Stomach (tissue), 9 donors: ENCODE measurements around the gene TMEM217. TPM values are rescaled to one million over a fixed set of nuclear protein-coding genes. Genes with fewer than 3 reads are reported as not detected.

Source experiments
- DNase-seq, 2 donors: peaks; one replicate each; pipeline versions ENCODE4 v3.0.0 to v3.0.0-alpha.2; 2013 to 2019
- H3K27ac ChIP-seq, 5 donors: fragments of 200-600 bp in 4 of 5; sonication (generic) in 4 of 5; one replicate each; pipeline ENCODE4 v1.5.1; 2013 to 2019; ENCODE audit warnings: mild to moderate bottlenecking in 1 of 5, moderate library complexity in 1 of 5
- H3K27me3 ChIP-seq, 3 donors: fragments of 200-600 bp; sonication (generic); one replicate each; pipeline ENCODE4 v1.5.1; 2017 to 2019; ENCODE audit warnings: mixed run types in 1 of 3
- H3K36me3 ChIP-seq, 4 donors: fragments of 200-600 bp; sonication (generic); 1 replicate in 3 of 4; 2 replicates in 1 of 4; pipeline ENCODE4 v1.5.1; 2016 to 2019
- H3K4me1 ChIP-seq, 4 donors: fragments of 200-600 bp; sonication (generic); one replicate each; pipeline ENCODE4 v1.5.1; 2016 to 2019
- H3K4me3 ChIP-seq, 4 donors: fragments of 200-600 bp; sonication (generic) in 3 of 4; one replicate each; pipeline ENCODE4 v1.5.1; 2016 to 2019; ENCODE audit warnings: mild to moderate bottlenecking in 1 of 4
- H3K9me3 ChIP-seq, 4 donors: fragments of 200-600 bp; sonication (generic); one replicate each; pipeline ENCODE4 v1.5.1; 2016 to 2019
- CTCF ChIP-seq, 7 experiments: fragments of 450-650 bp in 4 of 7; fragments of 200-600 bp in 3 of 7; sonication (generic) in 3 of 7; IDR thresholded peaks; one replicate each; pipeline ENCODE4 v1.5.1; 2016 to 2019; ENCODE audit warnings: antibody characterized with exemption in 7 of 7, control low read depth in 2 of 7, mild to moderate bottlenecking in 1 of 7
- EP300 ChIP-seq: sonication (generic); formaldehyde crosslinking; IDR thresholded peaks from one replicate; pipeline ENCODE4 v1.6.1; 2017; ENCODE audit warnings: antibody characterized with exemption
- POLR2A ChIP-seq, 4 donors: fragments of 450-650 bp; IDR thresholded peaks; one replicate each; pipeline ENCODE4 v1.6.1; 2016; ENCODE audit warnings: antibody characterized with exemption in 4 of 4, control low read depth in 2 of 4, mild to moderate bottlenecking in 1 of 4, moderate library complexity in 1 of 4
- POLR2AphosphoS5 ChIP-seq, 3 donors: sonication (generic); formaldehyde crosslinking; IDR thresholded peaks; one replicate each; pipeline ENCODE4 v1.6.1; 2016; ENCODE audit warnings: antibody characterized with exemption in 3 of 3
- WGBS, 5 donors: extraction: QIAGEN DNeasy Blood & Tissue Kit in 3 of 5; methylation state at CpG; one replicate each; pipeline versions ENCODE4 v1.1.5 to v1.1.7; 2013 to 2018; 5-methylcytosine and 5-hydroxymethylcytosine counted together
- intact Hi-C: fragments of 100-400 bp; cut with DNase I; formaldehyde crosslinking; loops from one replicate; pipeline ENCODE4 v1.15.1; 2023; ENCODE audit warnings: low total_unique reads
- polyA plus RNA-seq, 3 donors: library from polyadenylated mRNA; stranded (reverse); fragments of 200-250 nt; gene quantifications; one replicate each; pipeline ENCODE4 v1.2.3, GENCODE V29; 2013
- total RNA-seq, 5 donors: library from RNA; depleted of rRNA; stranded (reverse); fragments of >200 nt; gene quantifications; one replicate each; pipeline versions ENCODE4 v1.1.0 to v1.2.3, GENCODE V29; 2014 to 2016
- donor health status: healthy with polysubstance abuse.
- donor health status: Bipolar disorder and iron deficiency.
- donor health status: healthy.

Gene TMEM217
- total and polyA plus RNA-seq, 8 donors = 0.60 to 1.2 (median 0.87) TPM; not detected in 5

GRCh38 chr6:37174196-37174514, 83.8 kb downstream of the TMEM217 start:
- Histone ChIP-seq H3K9me3 (no peaks in the 10 kb centered on the region), H3K27ac (peak overlapping the region in 3 of 5 donors; percentile 94 to 99 (median 96)), H3K4me1 (peaks cover 14 to 57% (median 40%) of the 10 kb centered on the region in 4 donors), H3K27me3 (no peaks in the 10 kb centered on the region), H3K36me3 (peaks cover 31 to 40% (median 38%) of the 10 kb centered on the region in 4 donors), H3K4me3 (peak overlapping the region in 2 of 4 donors; percentile 83 to 96)
- intact Hi-C loops = no loop called here
- 67 to 88% (median 82%) methylated on average over 3 of the region's 3 CpGs for WGBS, 5 donors
- no peak for TF ChIP-seq CTCF (IDR thresholded peaks at IDR 0.05)
- no peak for TF ChIP-seq POLR2A (IDR thresholded peaks at IDR 0.05)
- no peak for TF ChIP-seq POLR2AphosphoS5 (IDR thresholded peaks at IDR 0.05)
- no peak for TF ChIP-seq EP300
- no peak for DNase-seq

- Histone ChIP-seq H3K27me3 (no peaks in the 10 kb centered on the region), H3K4me1 (peaks cover 14 to 62% (median 45%) of the 10 kb centered on the region in 4 donors), H3K9me3 (no peaks in the 10 kb centered on the region), H3K4me3 (peak overlapping the region in 2 of 4 donors; percentile 83 to 96), H3K27ac (peak overlapping the region; percentile 10 to 99 (median 95)), H3K36me3 (peaks cover 31 to 40% (median 38%) of the 10 kb centered on the region in 4 donors)
- no peak for TF ChIP-seq CTCF (IDR thresholded peaks at IDR 0.05)
- no peak for TF ChIP-seq POLR2A (IDR thresholded peaks at IDR 0.05)
- TF ChIP-seq EP300 = no peak
- no peak for TF ChIP-seq POLR2AphosphoS5 (IDR thresholded peaks at IDR 0.05)
- WGBS, 5 donors = 59 to 80% (median 75%) methylated on average over 8 to 9 of the region's 9 CpGs
- intact Hi-C loops = loop anchor here (2.0 kb wide), 1 partner anchor 123 kb away; no protein-coding TSS in a partner anchor
- DNase-seq = no peak
Observed at GRCh38 chr6:37173493-37174195, 84.3 kb downstream of the TMEM217 start.

- Histone ChIP-seq H3K4me1 (peaks cover 14 to 68% (median 45%) of the 10 kb centered on the region in 4 donors), H3K4me3 (peak overlapping the region; percentile 83 to 96 (median 92)), H3K36me3 (peaks cover 31 to 40% (median 38%) of the 10 kb centered on the region in 4 donors), H3K9me3 (no peaks in the 10 kb centered on the region), H3K27ac (peak overlapping the region in 4 of 5 donors; percentile 94 to 99 (median 96)), H3K27me3 (no peaks in the 10 kb centered on the region)
- 80 to 89% (median 88%) methylated on average over 7 of the region's 7 CpGs for WGBS, 5 donors
- intact Hi-C loops = loop anchor here (2.0 kb wide), 1 partner anchor 122 kb away; no protein-coding TSS in a partner anchor
- TF ChIP-seq POLR2AphosphoS5 (IDR thresholded peaks at IDR 0.05) (no peak), CTCF (IDR thresholded peaks at IDR 0.05) (no peak), EP300 (no peak), POLR2A (IDR thresholded peaks at IDR 0.05) (no peak)
- DNase-seq = no peak
Observed at GRCh38 chr6:37172912-37173492, 84.9 kb downstream of the TMEM217 start.

GRCh38 chr6:37171970-37172812, 85.8 kb downstream of the TMEM217 start:
- TF ChIP-seq POLR2AphosphoS5 (IDR thresholded peaks at IDR 0.05) (peak; percentile 45 to 82 (median 76)), CTCF (IDR thresholded peaks at IDR 0.05) (peak in 6 of 7 experiments; percentile 77 to 99 (median 96)), EP300 (no peak), POLR2A (IDR thresholded peaks at IDR 0.05) (no peak)
- H3K4me3 ChIP-seq = peak overlapping the region; percentile 83 to 96 (median 92)
- H3K27ac ChIP-seq = peak overlapping the region; percentile 84 to 99 (median 95)
- intact Hi-C loops = loop anchor here (2.0 kb wide), 1 partner anchor 121 kb away; no protein-coding TSS in a partner anchor
- H3K4me1 ChIP-seq = peaks cover 14 to 64% (median 45%) of the 10 kb centered on the region in 4 donors
- DNase-seq = peak; percentile 94 to 95
- no peaks in the 10 kb centered on the region for H3K9me3 ChIP-seq
- H3K27me3 ChIP-seq = no peaks in the 10 kb centered on the region
- 9 to 12% (median 11%) methylated on average over 17 of the region's 17 CpGs for WGBS, 5 donors
- peaks cover 31 to 40% (median 38%) of the 10 kb centered on the region in 4 donors for H3K36me3 ChIP-seq
